Measurements from ENCODE around the gene NRXN3.

The NRXN3 gene

GRCh38 chr14:78143489-78144145 lies 26.6 kb upstream of the NRXN3 start:
- no peak for TF ChIP-seq CTCF (IDR thresholded peaks at IDR 0.05; ENCODE audit: insufficient read depth, low read length, missing control alignments)
- no peak for DNase-seq (ENCODE audit: low read depth, low spot score)
- ChIA-PET CTCF (no interaction called here), POLR2A (no interaction called here)
- no peak overlapping the region for H3K4me3 ChIP-seq (ENCODE audit: low read depth, low read length)

- H3K4me3 ChIP-seq (ENCODE audit: low read depth, low read length), result no peak overlapping the region
- TF ChIP-seq CTCF (IDR thresholded peaks at IDR 0.05; ENCODE audit: insufficient read depth, low read length, missing control alignments), result no peak
- CTCF ChIA-PET, result no interaction called here
- POLR2A ChIA-PET, result no interaction called here
- DNase-seq (ENCODE audit: low read depth, low spot score), result no peak
These were observed 17.7 kb upstream of the NRXN3 start for GRCh38 chr14:78152201-78153063.

GRCh38 chr14:78153064-78153341 lies 17.2 kb upstream of the NRXN3 start:
- no peak overlapping the region for H3K4me3 ChIP-seq (ENCODE audit: low read depth, low read length)
- POLR2A ChIA-PET, result no interaction called here
- CTCF ChIA-PET, result no interaction called here
- TF ChIP-seq CTCF (IDR thresholded peaks at IDR 0.05; ENCODE audit: insufficient read depth, low read length, missing control alignments), result no peak
- DNase-seq (ENCODE audit: low read depth, low spot score), result no peak

GRCh38 chr14:78154827-78155226 lies 15.3 kb upstream of the NRXN3 start:
- ChIA-PET POLR2A (no interaction called here), CTCF (no interaction called here)
- H3K4me3 ChIP-seq (ENCODE audit: low read depth, low read length), result no peak overlapping the region
- no peak for DNase-seq (ENCODE audit: low read depth, low spot score)
- TF ChIP-seq CTCF (IDR thresholded peaks at IDR 0.05; ENCODE audit: insufficient read depth, low read length, missing control alignments), result no peak

GRCh38 chr14:78156196-78156595 lies 14.0 kb upstream of the NRXN3 start:
- TF ChIP-seq CTCF (IDR thresholded peaks at IDR 0.05; ENCODE audit: insufficient read depth, low read length, missing control alignments), result no peak
- ChIA-PET CTCF (no interaction called here), POLR2A (no interaction called here)
- no peak for DNase-seq (ENCODE audit: low read depth, low spot score)
- H3K4me3 ChIP-seq (ENCODE audit: low read depth, low read length), result no peak overlapping the region

GRCh38 chr14:78157494-78158437 lies 12.4 kb upstream of the NRXN3 start:
- ChIA-PET POLR2A (no interaction called here), CTCF (no interaction called here)
- no peak for TF ChIP-seq CTCF (IDR thresholded peaks at IDR 0.05; ENCODE audit: insufficient read depth, low read length, missing control alignments)
- no peak overlapping the region for H3K4me3 ChIP-seq (ENCODE audit: low read depth, low read length)
- no peak for DNase-seq (ENCODE audit: low read depth, low spot score)
